HepG2 (cell line): ENCODE data around the gene BSG. TPM values are rescaled to one million over a fixed set of nuclear protein-coding genes. Genes with fewer than 3 reads are reported as not detected.
A peak's percentile ranks its signal among the peaks of the same experiment; 100 is the strongest.

Source experiments
- ATF7-NPFF ChIP-seq: sonication (generic); formaldehyde crosslinking; IDR thresholded peaks from 2 replicates; pipeline ENCODE4 v1.8.1; 2023; ENCODE audit warnings: mild to moderate bottlenecking, low read depth, missing genetic modification reagents, moderate library complexity
- CEBPG ChIP-seq: IDR thresholded peaks from 2 replicates; pipeline ENCODE4 v1.6.1; 2016
- CSRNP1 ChIP-seq: sonication (generic); formaldehyde crosslinking; IDR thresholded peaks from 2 replicates; pipeline ENCODE4 v1.8.1; 2023; ENCODE audit warnings: mild to moderate bottlenecking, missing genetic modification reagents
- DRAP1 ChIP-seq: IDR thresholded peaks from 2 replicates; pipeline ENCODE4 v1.6.1; 2016; ENCODE audit warnings: missing genetic modification reagents, missing compliant biosample characterization
- ELF3 ChIP-seq: IDR thresholded peaks from 2 replicates; pipeline ENCODE4 v1.6.1; 2016; ENCODE audit warnings: missing genetic modification reagents, missing compliant biosample characterization
- ERF ChIP-seq: IDR thresholded peaks from 2 replicates; pipeline ENCODE4 v1.6.1; 2018; ENCODE audit warnings: missing biosample characterization, missing genetic modification reagents
- FOXA3 ChIP-seq: IDR thresholded peaks from 2 replicates; pipeline ENCODE4 v1.6.1; 2016; ENCODE audit warnings: missing genetic modification reagents, missing compliant biosample characterization
- FOXP1 ChIP-seq, 2 experiments: fragments of 450-650 bp in 1 of 2; IDR thresholded peaks; 2 replicates each; pipeline ENCODE4 v1.6.1; 2017 to 2018; ENCODE audit warnings: antibody characterized with exemption in 1 of 2
- HMGA1 ChIP-seq: sonication (generic); formaldehyde crosslinking; conservative IDR thresholded peaks from 2 replicates; pipeline ENCODE4 v1.4.0; 2020; ENCODE audit warnings: missing genetic modification reagents
- HNRNPLL ChIP-seq: fragments of 200-400 bp; formaldehyde crosslinking; IDR thresholded peaks from 2 replicates; pipeline ENCODE4 v1.6.1; 2017; ENCODE audit warnings: mild to moderate bottlenecking, low read depth, low read length; ENCODE audit not compliant: poor library complexity, severe bottlenecking
- HNRNPUL1 ChIP-seq: fragments of 200-400 bp; formaldehyde crosslinking; IDR thresholded peaks from 2 replicates; pipeline ENCODE4 v1.6.1; 2017; ENCODE audit warnings: low read depth, mild to moderate bottlenecking, low read length, moderate library complexity
- HOMEZ ChIP-seq: IDR thresholded peaks from 2 replicates; pipeline ENCODE4 v1.6.1; 2016; ENCODE audit warnings: low read depth
- MATR3 ChIP-seq: sonication (generic); formaldehyde crosslinking; IDR thresholded peaks from 2 replicates; pipeline ENCODE4 v1.4.0; 2020; ENCODE audit warnings: missing genetic modification reagents
- MAZ ChIP-seq, 2 experiments: sonication (generic) in 1 of 2; formaldehyde crosslinking in 1 of 2; IDR thresholded peaks; 2 replicates each; pipeline versions ENCODE4 v1.5.0 to v1.6.1; 2012 to 2020; ENCODE audit warnings: low read depth in 2 of 2, mild to moderate bottlenecking in 2 of 2, borderline replicate concordance in 1 of 2, improper control_type of control experiment in 1 of 2, low read length in 1 of 2, missing genetic modification reagents in 1 of 2, moderate library complexity in 1 of 2
- MXI1 ChIP-seq: IDR thresholded peaks from 3 replicates; pipeline ENCODE4 v1.6.1; 2012; ENCODE audit warnings: low read depth, low read length, inconsistent platforms, borderline replicate concordance
- MYPOP ChIP-seq: sonication (generic); formaldehyde crosslinking; IDR thresholded peaks from 2 replicates; pipeline ENCODE4 v1.8.1; 2023; ENCODE audit warnings: mild to moderate bottlenecking, moderate library complexity, missing genetic modification reagents
- PAF1 ChIP-seq: IDR thresholded peaks from 2 replicates; pipeline ENCODE4 v1.6.1; 2016; ENCODE audit warnings: missing genetic modification reagents, missing compliant biosample characterization
- POLR2G ChIP-seq: fragments of 200-400 bp; formaldehyde crosslinking; IDR thresholded peaks from 2 replicates; pipeline ENCODE4 v1.6.1; 2018; ENCODE audit warnings: mild to moderate bottlenecking, low read depth, low read length, moderate library complexity
- TMF1 ChIP-seq: sonication (generic); formaldehyde crosslinking; IDR thresholded peaks from 2 replicates; pipeline ENCODE4 v1.8.1; 2022; ENCODE audit warnings: low read depth, missing genetic modification reagents
- YEATS4 ChIP-seq: sonication (generic); formaldehyde crosslinking; IDR thresholded peaks from 2 replicates; pipeline ENCODE4 v1.4.0; 2020; ENCODE audit warnings: missing genetic modification reagents, borderline replicate concordance
- ZNF205 ChIP-seq: IDR thresholded peaks from 2 replicates; pipeline ENCODE4 v1.6.1; 2018; ENCODE audit warnings: missing biosample characterization, missing genetic modification reagents
- ZNF232 ChIP-seq: sonication (generic); formaldehyde crosslinking; IDR thresholded peaks from 2 replicates; pipeline ENCODE4 v1.4.0; 2020; ENCODE audit warnings: missing genetic modification reagents, borderline replicate concordance
- ZNF274 ChIP-seq: sonication (generic); formaldehyde crosslinking; IDR thresholded peaks from 2 replicates; pipeline ENCODE4 v1.5.1; 2020; ENCODE audit warnings: mild to moderate bottlenecking, missing genetic modification reagents
- ZNF598 ChIP-seq: sonication (generic); formaldehyde crosslinking; IDR thresholded peaks from 2 replicates; pipeline ENCODE4 v1.5.1; 2020; ENCODE audit warnings: mild to moderate bottlenecking, missing genetic modification reagents, borderline replicate concordance
- ZNF639 ChIP-seq: conservative IDR thresholded peaks from 2 replicates; pipeline ENCODE4 v1.6.1; 2018; ENCODE audit warnings: missing genetic modification reagents
- ZNF703 ChIP-seq: sonication (generic); formaldehyde crosslinking; IDR thresholded peaks from 2 replicates; pipeline ENCODE4 v1.5.1; 2020; ENCODE audit warnings: missing genetic modification reagents, mild to moderate bottlenecking, moderate library complexity, borderline replicate concordance
- ZSCAN9 ChIP-seq: IDR thresholded peaks from 2 replicates; pipeline ENCODE4 v1.6.1; 2016; ENCODE audit warnings: borderline replicate concordance
- polyA plus RNA-seq, 8 experiments: library from polyadenylated mRNA; depleted of rRNA in 3 of 8; stranded (reverse) in 7 of 8; unstranded in 1 of 8; fragments of >200 nt; fragmentation: Illumina TruSeq in 4 of 8; extraction: Trizol in 4 of 8; gene quantifications; 2 replicates each; pipeline versions ENCODE4 v1.2.1 to v1.2.3, GENCODE V29; 2011 to 2016; ENCODE audit warnings: low read depth in 4 of 8, missing spikeins in 1 of 8, mixed read lengths in 1 of 8; ENCODE audit not compliant: insufficient read depth in 1 of 8
- total RNA-seq, 5 experiments: library from RNA; depleted of rRNA; stranded (reverse); fragments of >200 nt; fragmentation: Illumina TruSeq; extraction: Trizol; gene quantifications; 2 replicates each; pipeline ENCODE4 v1.2.3, GENCODE V29; 2016; ENCODE audit warnings: low read depth in 1 of 5

Gene BSG
- total and polyA plus RNA-seq, 2 of the 13 experiments (the other 11 are each of a cell fraction or from before 2014, with no cell fraction given), result 309 to 754 TPM

GRCh38 chr19:566403-566802, 6.0 kb upstream of the BSG start (continued):
- no peak for TF ChIP-seq CSRNP1 (CRISPR knock-in tag)
- 0 out of 2 replicates have a peak, but pooled peaks have one; percentile 43 for TF ChIP-seq ELF3 (CRISPR knock-in tag)
- no peak for TF ChIP-seq MYPOP (CRISPR knock-in tag)
- peak; percentile 96 for TF ChIP-seq ZSCAN9 (CRISPR knock-in tag)
- TF ChIP-seq ZNF232 (CRISPR knock-in tag), result no peak
- no peak for TF ChIP-seq HNRNPUL1
- TF ChIP-seq DRAP1 (CRISPR knock-in tag), result peak; percentile 36; the same call in 1 of the 2 replicates
- no peak for TF ChIP-seq ZNF703
- TF ChIP-seq YEATS4 (CRISPR knock-in tag), result no peak
- TF ChIP-seq FOXA3, result no peak
- 0 out of 2 replicates have a peak, but pooled peaks have one; percentile 30 for TF ChIP-seq ERF (CRISPR knock-in tag)
- TF ChIP-seq MATR3 (CRISPR knock-in tag), result no peak
- no peak for TF ChIP-seq ZNF598 (CRISPR knock-in tag)
- TF ChIP-seq TMF1 (CRISPR knock-in tag), result no peak
- no peak for TF ChIP-seq HNRNPLL
- peak; percentile 83 for TF ChIP-seq CEBPG (CRISPR knock-in tag)
- TF ChIP-seq FOXP1 (IDR thresholded peaks at IDR 0.05), result no peak
- 0 out of 2 replicates have a peak, but pooled peaks have one; percentile 25 for TF ChIP-seq FOXP1 (CRISPR knock-in tag; IDR thresholded peaks at IDR 0.05)
- TF ChIP-seq MAZ (IDR thresholded peaks at IDR 0.05; ENCODE audit: borderline replicate concordance, low read depth, low read length), result no peak
- TF ChIP-seq MAZ (CRISPR knock-in tag; IDR thresholded peaks at IDR 0.05; ENCODE audit: low read depth), result no peak
- no peak for TF ChIP-seq ZNF639
- no peak for TF ChIP-seq HOMEZ (CRISPR knock-in tag)
- no peak for TF ChIP-seq ZNF205 (CRISPR knock-in tag)
- no peak for TF ChIP-seq HMGA1 (CRISPR knock-in tag)
- no peak for TF ChIP-seq ATF7-NPFF (CRISPR knock-in tag)
- no peak for TF ChIP-seq PAF1 (CRISPR knock-in tag)
- TF ChIP-seq ZNF274 (CRISPR knock-in tag), result no peak
- no peak for TF ChIP-seq POLR2G
- TF ChIP-seq MXI1, result no peak
